Measurements from ENCODE around the gene STT3B. TPM values are rescaled to one million over a fixed set of nuclear protein-coding genes. Genes with fewer than 3 reads are reported as not detected.
A peak's percentile ranks its signal among the peaks of the same experiment; 100 is the strongest.

Gene STT3B
- total RNA-seq, 2 donors from 2014 or later = 126 to 199 TPM

DNA sequence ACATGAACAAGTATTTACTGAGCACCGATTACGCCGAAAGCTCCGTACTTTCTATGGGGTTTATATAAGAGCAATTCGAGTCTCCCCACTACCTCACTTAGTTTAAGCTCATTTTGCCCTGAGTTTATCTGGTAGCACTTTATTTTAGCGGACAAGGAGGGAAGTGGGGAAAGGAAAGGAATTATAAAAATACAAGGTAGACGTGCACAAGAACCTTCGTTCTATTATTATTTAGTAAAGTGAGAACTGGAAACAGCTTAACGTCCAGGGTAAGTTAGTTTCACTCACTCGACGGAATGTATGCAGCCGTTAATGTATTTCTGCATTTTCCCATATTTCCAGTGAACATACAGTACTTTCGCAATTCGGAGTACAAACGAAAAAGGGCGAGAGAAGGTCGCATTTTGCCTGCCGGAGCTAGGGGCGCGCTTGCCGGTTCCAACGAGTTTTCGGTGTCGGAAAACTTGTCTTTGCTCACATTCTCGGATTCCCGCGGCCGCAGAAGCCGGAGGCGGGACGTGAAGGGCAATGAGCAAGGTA is 1.2 kb upstream of the STT3B start:
- Mint-ChIP-seq H3K4me3 (no peak overlapping the region), H3K27me3 (ENCODE audit: insufficient read depth) (no peaks in the 10 kb centered on the region), H3K36me3 (ENCODE audit: low read depth) (no peaks in the 10 kb centered on the region), H3K9me3 (no peaks in the 10 kb centered on the region), H3K27ac (peak overlapping the region; percentile 99), H3K4me1 (peaks cover 16% of the 10 kb centered on the region)
- TF ChIP-seq, protein P1, sequence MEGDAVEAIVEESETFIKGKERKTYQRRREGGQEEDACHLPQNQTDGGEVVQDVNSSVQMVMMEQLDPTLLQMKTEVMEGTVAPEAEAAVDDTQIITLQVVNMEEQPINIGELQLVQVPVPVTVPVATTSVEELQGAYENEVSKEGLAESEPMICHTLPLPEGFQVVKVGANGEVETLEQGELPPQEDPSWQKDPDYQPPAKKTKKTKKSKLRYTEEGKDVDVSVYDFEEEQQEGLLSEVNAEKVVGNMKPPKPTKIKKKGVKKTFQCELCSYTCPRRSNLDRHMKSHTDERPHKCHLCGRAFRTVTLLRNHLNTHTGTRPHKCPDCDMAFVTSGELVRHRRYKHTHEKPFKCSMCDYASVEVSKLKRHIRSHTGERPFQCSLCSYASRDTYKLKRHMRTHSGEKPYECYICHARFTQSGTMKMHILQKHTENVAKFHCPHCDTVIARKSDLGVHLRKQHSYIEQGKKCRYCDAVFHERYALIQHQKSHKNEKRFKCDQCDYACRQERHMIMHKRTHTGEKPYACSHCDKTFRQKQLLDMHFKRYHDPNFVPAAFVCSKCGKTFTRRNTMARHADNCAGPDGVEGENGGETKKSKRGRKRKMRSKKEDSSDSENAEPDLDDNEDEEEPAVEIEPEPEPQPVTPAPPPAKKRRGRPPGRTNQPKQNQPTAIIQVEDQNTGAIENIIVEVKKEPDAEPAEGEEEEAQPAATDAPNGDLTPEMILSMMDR (conservative IDR thresholded peaks at IDR 0.05) = peak; percentile 62
- H3K4me1 ChIP-seq (ENCODE audit: control insufficient read depth, insufficient read depth, low read length) = no peaks in the 10 kb centered on the region
- no peaks in the 10 kb centered on the region for H3K9me3 ChIP-seq (ENCODE audit: control insufficient read depth, low read length)
- H3K9ac ChIP-seq (ENCODE audit: extremely low read depth, low read length, poor library complexity, severe bottlenecking) = peak overlapping the region; percentile 84
- 1 to 2% methylated on average over 19 to 31 of the region's 31 CpGs for WGBS, 2 experiments (ENCODE audit: insufficient coverage in 1 of 2, insufficient read length in 1 of 2)
- H3K36me3 ChIP-seq (ENCODE audit: control insufficient read depth, insufficient read depth, low read length) = peaks cover 16% of the 10 kb centered on the region
- no peak for DNase-seq
- peak overlapping the region; percentile 98 for H3K4me3 ChIP-seq (ENCODE audit: low read length)
- peak overlapping the region; percentile 99 for H3K27ac ChIP-seq (ENCODE audit: low read depth, low read length)
- no peaks in the 10 kb centered on the region for H3K27me3 ChIP-seq (ENCODE audit: control insufficient read depth, insufficient read depth, low read length, poor library complexity, severe bottlenecking)

DNA sequence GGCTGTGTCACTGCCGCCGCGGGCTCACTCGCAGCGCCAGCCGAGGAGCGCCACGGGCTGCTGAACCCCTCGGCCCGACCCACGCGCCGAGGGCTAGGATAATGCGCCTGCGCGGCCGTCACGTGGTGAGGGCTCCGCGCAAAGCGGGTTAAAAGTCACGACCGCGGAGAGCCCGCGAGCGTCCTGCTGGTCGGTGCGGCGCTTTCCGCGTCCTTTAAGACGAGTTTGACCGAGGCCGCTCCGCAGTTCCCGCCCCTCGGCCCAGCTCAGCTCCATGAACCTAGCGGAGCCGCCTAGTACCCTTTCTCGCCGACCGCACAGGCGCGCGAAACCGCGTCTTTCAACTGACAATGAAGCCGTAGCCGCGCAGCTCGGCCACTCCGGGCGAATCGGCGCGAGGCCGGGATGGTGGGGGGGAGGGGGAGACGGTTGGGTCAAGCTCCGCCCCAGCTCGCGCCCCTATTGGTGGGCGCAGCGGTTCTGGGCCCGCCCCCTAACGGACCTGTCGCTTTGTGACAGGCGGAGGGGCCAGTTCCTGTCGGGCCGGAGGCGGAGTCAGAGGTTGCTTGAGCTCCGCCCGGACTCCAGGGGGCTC is 636 bp upstream of the STT3B start:
- no peaks in the 10 kb centered on the region for H3K9me3 ChIP-seq (ENCODE audit: control insufficient read depth, low read length)
- no peaks in the 10 kb centered on the region for H3K27me3 Mint-ChIP-seq (ENCODE audit: insufficient read depth)
- peak overlapping the region; percentile 84 for H3K9ac ChIP-seq (ENCODE audit: extremely low read depth, low read length, poor library complexity, severe bottlenecking)
- H3K36me3 ChIP-seq (ENCODE audit: control insufficient read depth, insufficient read depth, low read length) = peaks cover 17% of the 10 kb centered on the region
- H3K27ac Mint-ChIP-seq = peak overlapping the region; percentile 99
- no peaks in the 10 kb centered on the region for H3K4me1 ChIP-seq (ENCODE audit: control insufficient read depth, insufficient read depth, low read length)
- peaks cover 20% of the 10 kb centered on the region for H3K4me1 Mint-ChIP-seq
- TF ChIP-seq, protein P1 (conservative IDR thresholded peaks at IDR 0.05) = no peak
- no peaks in the 10 kb centered on the region for H3K9me3 Mint-ChIP-seq
- WGBS, 2 experiments (ENCODE audit: insufficient coverage in 1 of 2, insufficient read length in 1 of 2) = 0% methylated on average over 24 to 73 of the region's 73 CpGs
- no peak overlapping the region for H3K4me3 Mint-ChIP-seq
- H3K27ac ChIP-seq (ENCODE audit: low read depth, low read length) = peak overlapping the region; percentile 99
- H3K27me3 ChIP-seq (ENCODE audit: control insufficient read depth, insufficient read depth, low read length, poor library complexity, severe bottlenecking) = no peaks in the 10 kb centered on the region
- no peaks in the 10 kb centered on the region for H3K36me3 Mint-ChIP-seq (ENCODE audit: low read depth)
- H3K4me3 ChIP-seq (ENCODE audit: low read length) = peak overlapping the region; percentile 98
- peak; percentile 100 for DNase-seq

DNA sequence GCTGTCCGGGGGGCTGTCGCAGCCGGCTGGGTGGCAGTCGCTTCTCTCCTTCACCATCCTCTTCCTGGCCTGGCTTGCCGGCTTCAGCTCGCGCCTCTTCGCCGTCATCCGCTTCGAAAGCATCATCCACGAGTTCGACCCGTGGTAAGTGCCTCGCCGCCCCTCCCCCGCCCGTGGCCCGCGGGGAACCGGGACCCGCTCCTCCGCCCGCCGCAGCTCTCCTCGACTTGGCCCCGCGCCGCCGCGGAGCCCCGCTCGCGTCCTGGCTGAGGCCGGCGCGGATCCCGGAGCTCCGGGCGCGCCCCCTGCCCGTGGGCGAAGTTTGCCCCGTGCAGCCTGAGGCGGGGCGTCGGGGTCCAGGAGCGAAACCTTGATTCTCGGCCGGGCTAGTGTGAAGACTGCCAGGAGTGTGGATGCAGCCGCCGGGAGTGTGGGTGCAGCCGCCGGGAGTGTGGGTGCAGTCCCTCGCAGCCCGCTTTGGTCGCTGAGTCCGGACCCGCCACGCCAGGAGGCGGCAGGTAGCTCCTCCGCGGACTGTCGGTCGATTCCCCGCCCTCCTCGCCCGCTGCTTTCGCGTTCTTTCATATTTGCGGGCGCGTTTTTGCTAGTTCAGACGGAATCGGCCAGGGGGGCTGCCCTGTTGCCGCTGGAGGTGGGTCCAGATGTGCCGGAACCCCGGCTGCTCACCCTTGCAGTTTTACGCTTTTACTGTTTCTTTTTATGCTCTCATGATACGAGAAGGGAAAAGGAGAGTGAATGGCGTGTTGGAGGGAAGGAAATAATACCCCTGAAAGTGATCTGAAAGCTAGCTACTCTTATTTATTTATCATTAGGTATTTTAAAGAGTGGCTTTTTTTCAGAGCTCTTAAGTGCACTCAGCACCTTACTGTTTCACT is 692 bp downstream of the STT3B start:
- 0 to 1% methylated on average over 23 to 81 of the region's 81 CpGs for WGBS, 2 experiments (ENCODE audit: insufficient coverage in 1 of 2, insufficient read length in 1 of 2)
- Mint-ChIP-seq H3K9me3 (no peaks in the 10 kb centered on the region), H3K4me3 (no peak overlapping the region)

More for the DNA sequence above, 692 bp downstream of the STT3B start:
- H3K27me3 ChIP-seq (ENCODE audit: control insufficient read depth, insufficient read depth, low read length, poor library complexity, severe bottlenecking) = no peaks in the 10 kb centered on the region
- Mint-ChIP-seq H3K27me3 (ENCODE audit: insufficient read depth) (no peaks in the 10 kb centered on the region), H3K36me3 (ENCODE audit: low read depth) (no peaks in the 10 kb centered on the region), H3K27ac (peak overlapping the region; percentile 87), H3K4me1 (peaks cover 34% of the 10 kb centered on the region)
- peaks cover 10% of the 10 kb centered on the region for H3K4me1 ChIP-seq (ENCODE audit: control insufficient read depth, insufficient read depth, low read length)
- H3K27ac ChIP-seq (ENCODE audit: low read depth, low read length) = peak overlapping the region; percentile 99
- no peaks in the 10 kb centered on the region for H3K9me3 ChIP-seq (ENCODE audit: control insufficient read depth, low read length)
- H3K36me3 ChIP-seq (ENCODE audit: control insufficient read depth, insufficient read depth, low read length) = peaks cover 30% of the 10 kb centered on the region
- TF ChIP-seq, protein P1 (conservative IDR thresholded peaks at IDR 0.05) = peak; percentile 57
- H3K9ac ChIP-seq (ENCODE audit: extremely low read depth, low read length, poor library complexity, severe bottlenecking) = peak overlapping the region; percentile 76
- H3K4me3 ChIP-seq (ENCODE audit: low read length) = peak overlapping the region; percentile 98
- DNase-seq = peak; percentile 76
